NCI-H2107 (cell line): Measurements from ENCODE around the gene OR8D2.
"Not testable (repeated sequence)": the region's sequence is repeated elsewhere in the genome, so short reads cannot be mapped to it uniquely, and the experiment has no call there.

Experiments
- DNase-seq: peaks from one replicate; lab custom pipeline; 2025; lab: John Stamatoyannopoulos, UW

OR8D2 gene

GRCh38 chr11:124285610-124286344 is 34.2 kb downstream of the OR8D2 start:
- DNase-seq: no peak

DNA sequence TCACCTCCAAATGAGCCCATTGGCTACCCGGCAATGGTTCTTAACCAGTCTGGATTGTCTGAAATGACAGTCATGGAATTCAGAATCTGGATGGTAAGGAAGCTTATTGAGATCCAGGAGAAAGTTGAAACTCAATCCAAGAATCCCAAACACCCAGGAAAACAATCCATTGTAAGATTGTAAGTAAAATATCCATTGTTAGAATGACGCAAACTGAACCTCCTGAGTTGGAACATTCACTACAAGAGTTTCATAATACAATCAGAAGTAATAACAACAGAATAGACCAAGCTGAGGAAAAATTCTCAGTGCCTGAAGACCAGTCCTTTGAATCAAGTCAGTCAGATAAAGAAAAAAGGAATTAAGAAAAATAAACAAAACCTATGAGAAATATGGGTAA is 41.7 kb downstream of the OR8D2 start:
- DNase-seq: no peak

GRCh38 chr11:124277804-124278203 is 42.2 kb downstream of the OR8D2 start:
- no peak for DNase-seq

- no peak for DNase-seq
Observed at GRCh38 chr11:124277207-124277606, 42.8 kb downstream of the OR8D2 start.

- DNase-seq: no peak
Observed at GRCh38 chr11:124276081-124276480, 43.9 kb downstream of the OR8D2 start.

DNA sequence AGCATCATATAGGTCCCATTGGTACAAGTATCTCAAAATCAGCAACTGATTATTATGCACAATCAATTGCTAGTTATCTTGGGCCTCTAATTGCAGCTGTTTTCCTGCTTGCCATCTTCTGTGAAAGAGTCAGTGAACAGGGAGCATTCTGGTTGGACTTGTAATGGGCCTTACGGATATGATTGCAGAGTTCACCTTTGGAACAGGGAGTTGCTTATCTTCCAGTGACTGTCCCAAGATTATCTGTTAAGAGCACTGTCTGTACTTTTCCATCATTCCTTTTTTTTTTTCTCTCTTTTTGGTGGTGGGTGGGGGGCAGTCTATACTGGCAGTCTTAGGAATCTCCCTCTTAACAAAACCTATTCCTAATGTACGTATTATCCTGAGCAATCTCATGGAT is 46.0 kb downstream of the OR8D2 start:
- DNase-seq: no peak

DNA sequence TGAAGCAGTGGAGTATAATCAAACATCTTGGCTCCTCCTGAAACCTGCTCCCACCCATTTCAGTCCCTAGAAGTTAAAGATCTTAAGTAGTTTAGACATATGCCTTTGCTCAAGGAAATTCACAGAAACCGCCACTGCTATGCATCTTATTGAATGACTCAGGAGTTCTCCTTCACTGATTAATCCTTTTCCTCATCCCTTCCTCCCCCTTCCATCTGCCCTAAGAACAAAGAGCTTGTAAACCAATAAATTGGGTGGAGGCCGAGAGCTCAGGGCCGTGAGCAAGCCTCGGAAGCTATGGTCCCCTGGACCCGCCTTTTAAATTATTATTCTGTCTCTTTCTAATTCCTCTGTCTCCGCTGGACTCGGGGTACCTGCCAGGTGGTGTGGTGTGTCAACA is 49.1 kb downstream of the OR8D2 start:
- DNase-seq: not testable (repeated sequence)
